ENCODE results near the gene PHF21B.

GRCh38 chr22:44834065-44834464 is 175.7 kb downstream of the PHF21B start:
- no peak for TF ChIP-seq POLR2A (IDR thresholded peaks at IDR 0.05)
- TF ChIP-seq CTCF (IDR thresholded peaks at IDR 0.05), result no peak
